ENCODE data around the gene RUNDC3A.

The RUNDC3A gene

DNA sequence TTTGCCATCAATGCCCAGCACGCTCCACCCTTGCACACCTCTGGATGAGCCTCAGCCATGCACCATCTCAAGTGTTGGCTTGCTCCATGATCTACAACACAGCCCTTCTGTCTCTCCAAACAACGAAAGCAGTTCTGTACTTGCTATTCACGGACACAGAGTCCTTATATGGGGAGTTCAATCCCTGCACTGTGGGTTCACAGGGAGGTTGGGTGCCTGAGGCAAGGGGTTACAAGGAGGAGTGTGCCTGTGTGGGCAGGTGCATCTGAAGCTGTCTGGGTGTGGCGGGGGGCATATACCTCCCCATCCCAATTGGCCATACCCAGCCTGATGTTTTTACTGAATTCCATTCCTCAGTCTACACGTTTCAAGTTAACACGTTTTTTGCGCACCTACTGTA, 5.6 kb downstream of the RUNDC3A start:
- H4K20me1 ChIP-seq (ENCODE audit: insufficient read depth, low read length) = peaks cover 14% of the 10 kb centered on the region
- H3K79me2 ChIP-seq (ENCODE audit: insufficient read depth, low read length) = no peaks in the 10 kb centered on the region
- no peak overlapping the region for H3K4me3 ChIP-seq (ENCODE audit: low read depth in 1 of 2, low read length in 2 of 2)
- TF ChIP-seq, protein P1, sequence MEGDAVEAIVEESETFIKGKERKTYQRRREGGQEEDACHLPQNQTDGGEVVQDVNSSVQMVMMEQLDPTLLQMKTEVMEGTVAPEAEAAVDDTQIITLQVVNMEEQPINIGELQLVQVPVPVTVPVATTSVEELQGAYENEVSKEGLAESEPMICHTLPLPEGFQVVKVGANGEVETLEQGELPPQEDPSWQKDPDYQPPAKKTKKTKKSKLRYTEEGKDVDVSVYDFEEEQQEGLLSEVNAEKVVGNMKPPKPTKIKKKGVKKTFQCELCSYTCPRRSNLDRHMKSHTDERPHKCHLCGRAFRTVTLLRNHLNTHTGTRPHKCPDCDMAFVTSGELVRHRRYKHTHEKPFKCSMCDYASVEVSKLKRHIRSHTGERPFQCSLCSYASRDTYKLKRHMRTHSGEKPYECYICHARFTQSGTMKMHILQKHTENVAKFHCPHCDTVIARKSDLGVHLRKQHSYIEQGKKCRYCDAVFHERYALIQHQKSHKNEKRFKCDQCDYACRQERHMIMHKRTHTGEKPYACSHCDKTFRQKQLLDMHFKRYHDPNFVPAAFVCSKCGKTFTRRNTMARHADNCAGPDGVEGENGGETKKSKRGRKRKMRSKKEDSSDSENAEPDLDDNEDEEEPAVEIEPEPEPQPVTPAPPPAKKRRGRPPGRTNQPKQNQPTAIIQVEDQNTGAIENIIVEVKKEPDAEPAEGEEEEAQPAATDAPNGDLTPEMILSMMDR (IDR thresholded peaks at IDR 0.05; ENCODE audit: borderline replicate concordance, extremely low read depth, low read length, poor library complexity, severe bottlenecking) = no peak
- TF ChIP-seq EZH2 (IDR thresholded peaks at IDR 0.05; ENCODE audit: borderline replicate concordance, low read depth, low read length, severe bottlenecking) = no peak
- no peak overlapping the region for H3K4me2 ChIP-seq (ENCODE audit: insufficient read depth, low read length)
- H3K27me3 ChIP-seq (ENCODE audit: insufficient read depth, low read length, poor library complexity) = peaks cover 17% of the 10 kb centered on the region
- H3K27ac ChIP-seq (ENCODE audit: low read length) = no peak overlapping the region
- H3K4me1 ChIP-seq (ENCODE audit: insufficient read depth, low read length) = peaks cover 2% of the 10 kb centered on the region
- no peaks in the 10 kb centered on the region for H3K9me3 ChIP-seq (ENCODE audit: insufficient read depth, low read length, severe bottlenecking)
- no peak for ATAC-seq (ENCODE audit: insufficient read depth, low read depth)
- H3K9ac ChIP-seq (ENCODE audit: low read depth, low read length) = no peak overlapping the region
- no peak for DNase-seq
- no peak overlapping the region for H2AFZ ChIP-seq (ENCODE audit: low read depth, low read length)
- no peaks in the 10 kb centered on the region for H3K36me3 ChIP-seq (ENCODE audit: insufficient read depth, low read length)

DNA sequence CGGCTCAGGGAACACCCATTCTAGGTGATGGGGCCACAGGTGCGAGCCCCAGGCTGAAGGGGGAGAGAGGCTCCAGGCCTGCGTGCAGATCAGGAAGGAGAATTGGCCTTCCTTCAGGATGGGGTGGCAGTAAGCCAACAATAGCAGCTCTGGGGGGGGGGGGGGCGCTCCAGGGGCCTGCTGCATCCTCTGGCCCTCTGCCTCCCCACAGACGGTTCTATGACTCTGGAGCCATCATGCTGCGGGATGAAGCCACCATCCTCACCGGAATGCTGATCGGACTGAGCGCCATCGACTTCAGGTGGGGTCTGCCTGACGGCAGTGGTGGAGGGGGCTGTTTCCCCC, 6.1 kb downstream of the RUNDC3A start:
- ATAC-seq (ENCODE audit: insufficient read depth, low read depth) (no peak), DNase-seq (no peak)
- H3K9ac ChIP-seq (ENCODE audit: low read depth, low read length) = no peak overlapping the region
- H3K9me3 ChIP-seq (ENCODE audit: insufficient read depth, low read length, severe bottlenecking) = no peaks in the 10 kb centered on the region
- H2AFZ ChIP-seq (ENCODE audit: low read depth, low read length) = no peak overlapping the region
- TF ChIP-seq, protein P1 (IDR thresholded peaks at IDR 0.05; ENCODE audit: borderline replicate concordance, extremely low read depth, low read length, poor library complexity, severe bottlenecking) = no peak
- no peak for TF ChIP-seq EZH2 (IDR thresholded peaks at IDR 0.05; ENCODE audit: borderline replicate concordance, low read depth, low read length, severe bottlenecking)
- no peaks in the 10 kb centered on the region for H3K79me2 ChIP-seq (ENCODE audit: insufficient read depth, low read length)
- peaks cover 3% of the 10 kb centered on the region for H3K36me3 ChIP-seq (ENCODE audit: insufficient read depth, low read length)
- 0 out of 2 replicates have a peak overlapping the region, but pooled peaks have one; percentile 41 for H3K4me2 ChIP-seq (ENCODE audit: insufficient read depth, low read length)
- no peak overlapping the region for H3K27ac ChIP-seq (ENCODE audit: low read length)
- H4K20me1 ChIP-seq (ENCODE audit: insufficient read depth, low read length) = peaks cover 15% of the 10 kb centered on the region
- no peak overlapping the region for H3K4me3 ChIP-seq (ENCODE audit: low read depth in 1 of 2, low read length in 2 of 2)
- H3K27me3 ChIP-seq (ENCODE audit: insufficient read depth, low read length, poor library complexity) = peaks cover 17% of the 10 kb centered on the region
- H3K4me1 ChIP-seq (ENCODE audit: insufficient read depth, low read length) = no peaks in the 10 kb centered on the region

DNA sequence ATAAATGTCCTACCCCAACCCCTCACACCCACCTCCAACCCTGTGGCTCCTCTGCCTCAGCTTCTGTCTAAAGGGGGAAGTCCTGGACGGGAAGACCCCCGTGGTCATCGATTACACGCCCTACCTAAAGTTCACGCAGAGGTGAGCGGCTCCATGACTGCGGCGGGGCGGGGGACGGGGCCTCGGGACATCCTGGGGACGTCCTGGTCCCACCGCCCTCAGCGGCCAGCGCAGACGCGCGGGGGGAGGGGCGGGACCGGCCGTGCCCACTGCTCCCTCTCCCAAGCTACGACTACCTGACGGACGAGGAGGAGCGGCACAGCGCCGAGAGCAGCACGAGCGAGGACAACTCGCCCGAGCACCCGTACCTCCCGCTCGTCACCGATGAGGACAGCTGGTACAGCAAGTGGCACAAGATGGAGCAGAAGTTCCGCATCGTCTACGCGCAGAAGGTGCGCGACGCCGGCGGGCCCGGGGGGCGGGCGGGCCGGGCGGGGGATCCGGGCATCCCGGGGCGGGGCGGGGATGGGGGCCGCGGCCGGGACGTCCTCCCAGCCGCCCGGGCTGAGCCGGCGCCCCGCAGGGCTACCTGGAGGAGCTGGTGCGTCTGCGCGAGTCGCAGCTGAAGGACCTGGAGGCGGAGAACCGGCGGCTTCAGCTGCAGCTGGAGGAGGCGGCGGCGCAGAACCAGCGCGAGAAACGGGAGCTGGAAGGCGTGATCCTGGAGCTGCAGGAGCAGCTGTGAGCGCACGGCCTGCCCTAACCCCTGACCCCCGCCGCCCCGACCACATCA, 6.7 kb downstream of the RUNDC3A start:
- Histone ChIP-seq H3K79me2 (ENCODE audit: insufficient read depth, low read length) (no peaks in the 10 kb centered on the region), H3K36me3 (ENCODE audit: insufficient read depth, low read length) (peaks cover 9% of the 10 kb centered on the region), H3K27me3 (ENCODE audit: insufficient read depth, low read length, poor library complexity) (peaks cover 17% of the 10 kb centered on the region), H3K27ac (ENCODE audit: low read length) (no peak overlapping the region), H3K4me3 (ENCODE audit: low read depth in 1 of 2, low read length in 2 of 2) (no peak overlapping the region), H4K20me1 (ENCODE audit: insufficient read depth, low read length) (peaks cover 13% of the 10 kb centered on the region), H3K4me1 (ENCODE audit: insufficient read depth, low read length) (no peaks in the 10 kb centered on the region), H3K9me3 (ENCODE audit: insufficient read depth, low read length, severe bottlenecking) (no peaks in the 10 kb centered on the region), H2AFZ (ENCODE audit: low read depth, low read length) (no peak overlapping the region), H3K9ac (ENCODE audit: low read depth, low read length) (no peak overlapping the region), H3K4me2 (ENCODE audit: insufficient read depth, low read length) (peak overlapping the region; percentile 41; the same call in 1 of the 2 replicates)
- peak; percentile 65 for ATAC-seq (ENCODE audit: insufficient read depth, low read depth)
- TF ChIP-seq, protein P1 (IDR thresholded peaks at IDR 0.05; ENCODE audit: borderline replicate concordance, extremely low read depth, low read length, poor library complexity, severe bottlenecking) = no peak
- no peak for TF ChIP-seq EZH2 (IDR thresholded peaks at IDR 0.05; ENCODE audit: borderline replicate concordance, low read depth, low read length, severe bottlenecking)
- peak; percentile 42 for DNase-seq
